ENCODE measurements around the gene ADGRL3.

ADGRL3 gene

DNA sequence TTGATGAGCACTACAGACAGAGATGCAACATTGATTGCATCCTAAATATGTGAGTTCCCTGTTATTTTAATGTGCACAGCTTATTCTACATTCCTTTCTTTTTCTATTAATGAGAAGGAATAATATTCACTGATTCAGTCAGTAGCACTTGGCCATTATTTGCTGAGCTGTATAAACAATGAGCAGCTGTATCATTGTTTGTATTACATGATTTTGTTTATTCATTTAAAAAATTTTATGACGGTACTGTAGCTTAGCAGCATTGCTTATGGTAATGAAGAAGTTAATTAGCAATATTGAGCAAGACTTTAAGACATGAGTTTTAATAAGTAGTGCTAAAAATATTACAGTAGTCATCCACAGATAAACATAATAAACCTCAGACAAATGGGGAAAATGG is 582.0 kb downstream of the ADGRL3 start:
- TF ChIP-seq, protein P1, sequence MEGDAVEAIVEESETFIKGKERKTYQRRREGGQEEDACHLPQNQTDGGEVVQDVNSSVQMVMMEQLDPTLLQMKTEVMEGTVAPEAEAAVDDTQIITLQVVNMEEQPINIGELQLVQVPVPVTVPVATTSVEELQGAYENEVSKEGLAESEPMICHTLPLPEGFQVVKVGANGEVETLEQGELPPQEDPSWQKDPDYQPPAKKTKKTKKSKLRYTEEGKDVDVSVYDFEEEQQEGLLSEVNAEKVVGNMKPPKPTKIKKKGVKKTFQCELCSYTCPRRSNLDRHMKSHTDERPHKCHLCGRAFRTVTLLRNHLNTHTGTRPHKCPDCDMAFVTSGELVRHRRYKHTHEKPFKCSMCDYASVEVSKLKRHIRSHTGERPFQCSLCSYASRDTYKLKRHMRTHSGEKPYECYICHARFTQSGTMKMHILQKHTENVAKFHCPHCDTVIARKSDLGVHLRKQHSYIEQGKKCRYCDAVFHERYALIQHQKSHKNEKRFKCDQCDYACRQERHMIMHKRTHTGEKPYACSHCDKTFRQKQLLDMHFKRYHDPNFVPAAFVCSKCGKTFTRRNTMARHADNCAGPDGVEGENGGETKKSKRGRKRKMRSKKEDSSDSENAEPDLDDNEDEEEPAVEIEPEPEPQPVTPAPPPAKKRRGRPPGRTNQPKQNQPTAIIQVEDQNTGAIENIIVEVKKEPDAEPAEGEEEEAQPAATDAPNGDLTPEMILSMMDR (IDR thresholded peaks at IDR 0.05): no peak

DNA sequence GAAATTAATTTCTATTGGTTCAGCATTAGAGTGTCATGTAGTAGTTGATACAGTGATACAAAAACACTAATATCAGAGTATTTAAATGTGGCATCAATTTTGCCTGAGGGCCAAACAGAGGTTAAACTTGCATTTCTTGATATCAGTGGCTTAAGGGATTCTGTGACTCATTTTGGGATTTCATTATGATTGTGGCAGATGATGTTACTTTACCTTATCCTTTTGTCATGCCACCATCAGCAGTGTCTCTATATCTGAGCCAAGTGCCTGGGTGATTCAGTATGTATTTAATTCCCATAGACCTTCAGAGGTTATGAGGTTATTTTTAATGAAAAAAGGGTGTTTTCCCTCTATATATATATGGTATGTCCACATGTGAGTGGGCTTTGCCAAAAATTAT is 582.9 kb downstream of the ADGRL3 start:
- TF ChIP-seq, protein P1 (IDR thresholded peaks at IDR 0.05): no peak

DNA sequence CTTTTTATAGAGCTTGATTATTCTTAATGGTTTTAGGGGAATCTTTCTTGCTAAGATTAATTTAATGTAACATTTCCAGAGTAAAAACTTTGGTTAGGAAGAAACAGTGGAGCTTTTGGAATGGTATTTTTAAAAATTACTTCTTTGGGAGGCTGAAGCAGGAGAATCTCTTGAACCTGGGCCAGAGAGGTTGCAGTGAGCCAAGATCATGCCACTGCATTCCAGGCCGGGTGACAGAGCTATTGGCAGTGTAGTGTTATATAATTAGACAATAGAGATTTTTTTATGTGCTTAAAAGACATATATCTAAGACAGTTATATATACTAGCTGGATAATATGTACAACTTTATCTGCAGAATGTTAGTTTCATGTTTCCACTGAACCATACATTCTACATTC is 585.6 kb downstream of the ADGRL3 start:
- TF ChIP-seq, protein P1 (IDR thresholded peaks at IDR 0.05): no peak

DNA sequence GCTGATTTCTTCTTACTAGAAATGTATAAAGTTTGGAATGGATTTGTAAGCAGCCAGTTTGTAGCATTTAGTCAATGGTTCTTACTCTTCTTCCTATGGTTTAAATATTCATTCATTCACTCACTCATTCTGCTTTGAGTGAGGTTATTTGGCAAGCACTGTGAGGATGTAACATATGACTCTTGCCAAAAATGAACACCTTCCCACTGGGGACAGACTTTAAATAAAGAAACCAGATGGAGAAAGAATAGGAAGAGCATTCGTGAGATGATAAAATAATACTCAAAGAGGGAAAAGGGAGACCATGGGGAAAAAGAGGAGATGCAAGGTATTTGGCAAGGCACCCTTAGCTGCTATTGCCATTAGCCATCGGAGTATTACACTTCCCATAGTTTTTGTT is 586.1 kb downstream of the ADGRL3 start:
- TF ChIP-seq, protein P1 (IDR thresholded peaks at IDR 0.05): no peak

DNA sequence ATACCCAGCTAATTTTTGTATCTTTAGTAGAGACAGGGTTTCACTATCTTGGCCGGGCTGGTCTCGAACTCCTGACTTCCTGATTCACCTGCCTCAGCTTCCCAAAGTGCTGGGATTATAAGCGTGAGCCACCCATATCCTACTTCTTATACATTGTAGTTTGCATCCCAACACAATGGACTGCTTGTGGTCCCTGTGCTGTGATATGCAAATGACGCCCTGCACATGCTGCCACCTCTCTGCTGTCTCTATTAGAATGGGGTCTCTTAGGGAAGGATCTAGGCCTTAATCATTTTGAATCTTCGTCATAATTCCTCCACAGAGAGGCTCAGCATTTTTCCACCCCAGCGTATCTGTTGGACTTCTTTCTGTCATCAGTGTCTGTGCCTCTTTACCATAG is 595.9 kb downstream of the ADGRL3 start:
- TF ChIP-seq, protein P1 (IDR thresholded peaks at IDR 0.05): no peak

DNA sequence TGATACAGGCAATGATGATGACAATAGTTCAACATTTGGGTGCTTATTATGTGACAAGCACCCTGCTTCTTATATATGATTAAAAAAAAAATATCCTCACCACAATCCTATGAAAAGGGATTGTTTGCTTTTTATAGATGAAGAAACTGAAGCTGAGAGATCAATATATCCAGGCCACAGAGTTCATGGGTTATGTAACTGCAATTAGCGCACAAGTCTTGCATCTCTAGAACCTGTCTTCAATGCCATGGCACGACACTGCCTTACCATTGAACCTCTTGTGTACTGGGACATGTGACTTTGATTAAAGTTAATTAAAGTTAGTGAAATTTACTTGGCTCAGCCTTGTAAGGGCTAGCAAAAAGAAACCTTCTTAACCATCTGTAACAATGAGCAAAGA is 599.7 kb downstream of the ADGRL3 start:
- TF ChIP-seq, protein P1 (IDR thresholded peaks at IDR 0.05): no peak

DNA sequence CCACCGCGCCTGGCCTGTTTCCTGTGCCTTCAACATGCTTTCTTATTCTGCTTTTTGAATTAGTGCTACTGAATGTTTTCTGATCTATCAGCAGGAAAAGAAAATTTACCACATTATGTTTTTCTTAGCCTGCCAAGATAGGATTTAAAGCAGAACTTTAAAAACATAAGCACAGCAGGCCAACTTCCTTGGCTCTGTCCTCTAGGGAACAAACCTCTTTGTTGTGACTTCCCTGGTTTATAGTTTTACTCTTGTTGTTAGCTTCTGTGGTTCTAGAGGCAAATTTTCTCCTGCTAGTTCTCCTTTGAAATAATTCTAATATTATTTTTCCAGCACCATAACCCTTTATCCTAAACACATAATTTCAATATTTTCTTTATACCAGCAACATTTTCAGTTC is 605.1 kb downstream of the ADGRL3 start:
- TF ChIP-seq, protein P1 (IDR thresholded peaks at IDR 0.05): no peak

DNA sequence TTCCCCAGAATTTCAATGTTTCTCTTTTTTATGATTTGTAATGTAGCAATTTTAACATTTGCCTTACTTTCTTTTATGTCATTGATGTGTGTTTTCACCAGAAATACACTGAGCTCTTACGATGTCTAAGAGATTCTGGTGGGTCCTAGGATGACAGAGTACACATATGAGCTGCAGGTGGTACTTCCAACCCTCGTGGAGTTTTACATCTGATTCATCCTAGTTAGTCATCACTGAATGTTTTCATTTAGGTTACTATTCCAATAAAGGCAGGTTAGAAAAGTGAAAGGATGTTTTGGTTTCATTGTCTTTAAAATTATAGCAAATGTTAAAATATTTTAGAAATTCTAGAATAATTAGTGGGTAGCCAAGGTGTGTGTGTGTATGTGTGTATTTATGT is 605.9 kb downstream of the ADGRL3 start:
- TF ChIP-seq, protein P1 (IDR thresholded peaks at IDR 0.05): no peak

Data from LNCAP (cell line).